ENCODE measurements around the gene MCM10. TPM values are rescaled to one million over a fixed set of nuclear protein-coding genes. Genes with fewer than 3 reads are reported as not detected.
"Not testable (repeated sequence)": the region's sequence is repeated elsewhere in the genome, so short reads cannot be mapped to it uniquely, and the experiment has no call there.

MCM10 gene
- total RNA-seq, 4 donors from 2014 or later: 0.36 to 1.7 (median 1.2) TPM

DNA sequence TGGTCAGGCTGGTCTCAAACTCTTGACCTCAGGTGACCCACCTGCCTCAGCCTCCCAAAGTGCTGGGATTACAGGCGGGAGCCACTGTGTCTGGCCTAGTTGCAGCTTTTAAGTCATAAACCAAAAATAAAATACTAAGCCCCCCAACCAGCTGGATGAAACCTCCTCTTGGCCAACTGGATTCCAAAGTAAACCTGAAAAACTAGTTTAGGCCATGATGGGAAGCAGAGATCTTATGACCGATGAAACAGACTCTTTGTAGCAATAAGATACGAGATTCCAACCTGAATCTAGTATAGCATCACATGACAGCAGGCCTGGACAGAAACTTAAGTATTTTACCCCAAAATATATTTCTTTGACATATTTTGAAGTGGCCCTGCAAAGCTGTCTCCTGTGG is 9.1 kb upstream of the MCM10 start:
- WGBS: 66% methylated on average over 3 of the region's 3 CpGs
- Histone ChIP-seq H3K4me1 (no peaks in the 10 kb centered on the region), H3K4me3 (no peak overlapping the region), H3K9me3 (no peaks in the 10 kb centered on the region), H3K27ac (no peak overlapping the region), H3K27me3 (no peaks in the 10 kb centered on the region), H3K36me3 (no peaks in the 10 kb centered on the region)
- TF ChIP-seq EP300 (IDR thresholded peaks at IDR 0.05): no peak
- no peak for TF ChIP-seq POLR2A (IDR thresholded peaks at IDR 0.05)
- no peak for TF ChIP-seq POLR2AphosphoS5 (IDR thresholded peaks at IDR 0.05)
- TF ChIP-seq, protein P1, sequence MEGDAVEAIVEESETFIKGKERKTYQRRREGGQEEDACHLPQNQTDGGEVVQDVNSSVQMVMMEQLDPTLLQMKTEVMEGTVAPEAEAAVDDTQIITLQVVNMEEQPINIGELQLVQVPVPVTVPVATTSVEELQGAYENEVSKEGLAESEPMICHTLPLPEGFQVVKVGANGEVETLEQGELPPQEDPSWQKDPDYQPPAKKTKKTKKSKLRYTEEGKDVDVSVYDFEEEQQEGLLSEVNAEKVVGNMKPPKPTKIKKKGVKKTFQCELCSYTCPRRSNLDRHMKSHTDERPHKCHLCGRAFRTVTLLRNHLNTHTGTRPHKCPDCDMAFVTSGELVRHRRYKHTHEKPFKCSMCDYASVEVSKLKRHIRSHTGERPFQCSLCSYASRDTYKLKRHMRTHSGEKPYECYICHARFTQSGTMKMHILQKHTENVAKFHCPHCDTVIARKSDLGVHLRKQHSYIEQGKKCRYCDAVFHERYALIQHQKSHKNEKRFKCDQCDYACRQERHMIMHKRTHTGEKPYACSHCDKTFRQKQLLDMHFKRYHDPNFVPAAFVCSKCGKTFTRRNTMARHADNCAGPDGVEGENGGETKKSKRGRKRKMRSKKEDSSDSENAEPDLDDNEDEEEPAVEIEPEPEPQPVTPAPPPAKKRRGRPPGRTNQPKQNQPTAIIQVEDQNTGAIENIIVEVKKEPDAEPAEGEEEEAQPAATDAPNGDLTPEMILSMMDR (IDR thresholded peaks at IDR 0.05): no peak
- DNase-seq (ENCODE audit: low spot score in 2 of 2): no peak

DNA sequence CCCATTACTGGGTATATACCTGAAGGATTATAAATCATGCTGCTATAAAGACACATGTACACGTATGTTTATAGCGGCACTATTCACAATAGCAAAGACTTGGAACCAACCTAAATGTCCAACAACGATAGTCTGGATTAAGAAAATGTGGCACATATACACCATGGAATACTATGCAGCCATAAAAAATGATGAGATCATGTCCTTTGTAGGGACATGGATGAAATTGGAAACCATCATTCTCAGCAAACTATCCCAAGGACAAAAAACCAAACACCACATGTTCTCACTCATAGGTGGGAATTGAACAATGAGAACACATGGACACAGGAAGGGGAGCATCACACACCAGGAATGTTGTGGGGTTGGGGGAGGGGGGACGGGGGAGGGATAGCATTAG is 5.5 kb upstream of the MCM10 start:
- H3K27ac ChIP-seq; H3K9me3 ChIP-seq; H3K4me3 ChIP-seq; DNase-seq (ENCODE audit: low spot score in 2 of 2); H3K27me3 ChIP-seq; H3K4me1 ChIP-seq; H3K36me3 ChIP-seq: not testable (repeated sequence)
- 97% methylated on average over 4 of the region's 4 CpGs for WGBS

DNA sequence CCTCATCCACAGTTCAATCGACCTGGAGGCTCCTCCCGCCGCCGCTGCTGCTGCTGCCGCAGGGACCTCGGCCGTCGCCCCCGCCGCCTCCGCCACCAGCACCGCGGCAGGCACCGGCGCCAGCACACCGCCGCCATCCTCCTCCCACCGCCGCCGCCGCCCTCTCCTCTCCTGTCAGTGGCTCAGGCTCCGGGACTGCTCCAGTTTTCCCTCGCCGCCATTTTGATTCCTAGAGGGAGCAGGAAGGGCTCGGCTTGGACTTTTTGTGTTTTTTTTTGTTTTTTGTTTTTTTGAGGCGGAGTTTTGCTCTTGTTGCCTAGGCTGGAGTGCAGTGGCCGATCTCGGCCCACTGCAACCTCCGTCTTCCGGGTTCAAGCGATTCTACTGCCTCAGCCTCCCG is 3.0 kb upstream of the MCM10 start:
- H3K27ac ChIP-seq: no peak overlapping the region
- TF ChIP-seq POLR2A (IDR thresholded peaks at IDR 0.05) (no peak), EP300 (IDR thresholded peaks at IDR 0.05) (no peak), POLR2AphosphoS5 (IDR thresholded peaks at IDR 0.05) (no peak)
- TF ChIP-seq, protein P1 (IDR thresholded peaks at IDR 0.05): no peak

DNA sequence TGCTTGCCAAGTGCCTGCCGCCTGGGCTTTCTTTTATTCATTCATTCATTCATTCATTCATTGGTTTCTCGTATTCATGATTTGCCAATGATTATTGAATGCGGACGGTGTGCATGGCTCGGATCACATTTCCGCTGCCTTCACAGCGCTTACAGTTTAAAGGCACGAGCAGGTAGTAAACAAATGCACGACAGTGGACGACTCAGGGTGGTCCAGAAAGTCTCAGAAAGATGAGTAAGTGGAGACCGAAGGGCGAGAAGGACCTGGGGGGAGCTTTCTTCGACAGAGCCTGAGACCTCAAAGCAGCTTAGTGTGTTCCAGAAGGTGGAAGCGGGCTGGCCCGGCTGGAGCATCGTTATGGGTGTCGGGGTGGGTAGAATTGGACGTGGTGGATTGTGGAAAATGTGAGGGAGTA is 506 bp downstream of the MCM10 start:
- Histone ChIP-seq H3K27me3 (no peaks in the 10 kb centered on the region), H3K4me3 (peak overlapping the region; percentile 54), H3K36me3 (no peaks in the 10 kb centered on the region), H3K9me3 (no peaks in the 10 kb centered on the region), H3K27ac (no peak overlapping the region), H3K4me1 (peaks cover 15% of the 10 kb centered on the region)
- TF ChIP-seq POLR2AphosphoS5 (IDR thresholded peaks at IDR 0.05): no peak
- TF ChIP-seq POLR2A (IDR thresholded peaks at IDR 0.05): no peak
- no peak for TF ChIP-seq EP300 (IDR thresholded peaks at IDR 0.05)
- TF ChIP-seq, protein P1 (IDR thresholded peaks at IDR 0.05): no peak
- DNase-seq (ENCODE audit: low spot score in 2 of 2): no peak
- 4% methylated on average over 18 of the region's 18 CpGs for WGBS

More for the DNA sequence above, 3.0 kb upstream of the MCM10 start:
- Histone ChIP-seq H3K9me3 (no peaks in the 10 kb centered on the region), H3K27me3 (no peaks in the 10 kb centered on the region), H3K36me3 (no peaks in the 10 kb centered on the region), H3K4me1 (peaks cover 15% of the 10 kb centered on the region), H3K4me3 (peak overlapping the region; percentile 33)
- DNase-seq (ENCODE audit: low spot score in 2 of 2): no peak
- 60% methylated on average over 25 of the region's 32 CpGs for WGBS

DNA sequence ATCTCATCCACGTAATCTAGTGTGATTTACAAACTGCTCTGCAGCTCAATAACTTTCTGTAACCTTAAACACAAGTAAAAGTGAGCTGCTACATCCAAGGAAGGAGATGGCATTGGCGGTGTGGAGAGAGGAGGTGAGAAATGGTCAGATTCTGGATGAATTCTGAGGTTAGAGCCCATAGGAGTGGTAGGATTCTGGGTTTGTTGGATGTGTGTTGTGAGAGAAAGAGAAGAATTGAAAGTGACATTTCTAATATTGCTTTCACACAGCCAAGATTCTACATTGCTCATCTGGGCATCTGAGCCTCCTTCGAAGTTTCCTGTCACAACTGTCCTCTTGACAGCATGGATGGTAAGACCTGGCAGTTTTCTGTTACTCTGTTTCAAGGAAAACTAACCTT is 2.5 kb downstream of the MCM10 start:
- no peak for TF ChIP-seq POLR2AphosphoS5 (IDR thresholded peaks at IDR 0.05)
- TF ChIP-seq, protein P1 (IDR thresholded peaks at IDR 0.05): no peak
- TF ChIP-seq EP300 (IDR thresholded peaks at IDR 0.05): no peak
- TF ChIP-seq POLR2A (IDR thresholded peaks at IDR 0.05): no peak
- WGBS: 92% methylated on average over 3 of the region's 3 CpGs
- Histone ChIP-seq H3K27ac (no peak overlapping the region), H3K4me1 (peaks cover 15% of the 10 kb centered on the region), H3K27me3 (no peaks in the 10 kb centered on the region), H3K4me3 (no peak overlapping the region), H3K9me3 (no peaks in the 10 kb centered on the region), H3K36me3 (no peaks in the 10 kb centered on the region)
- DNase-seq (ENCODE audit: low spot score in 2 of 2): no peak

DNA sequence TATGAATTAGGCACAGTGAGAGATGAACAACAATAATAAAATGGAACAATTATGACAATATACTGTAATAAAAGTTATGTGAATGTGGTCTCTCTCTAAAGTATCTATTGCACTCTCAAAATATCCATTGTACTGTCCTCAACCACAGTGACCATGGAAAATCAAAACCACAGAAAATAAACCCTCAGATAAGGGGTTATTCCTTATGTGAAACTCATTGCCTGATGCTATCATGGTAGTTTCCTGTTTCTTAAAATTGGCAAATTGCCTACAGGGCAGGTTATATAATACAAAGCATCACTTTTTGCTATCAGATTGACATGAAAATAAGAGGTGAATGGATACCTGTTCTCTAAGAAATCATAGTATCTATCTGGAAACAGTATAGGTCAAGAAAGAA is 3.8 kb downstream of the MCM10 start:
- Histone ChIP-seq H3K27me3 (no peaks in the 10 kb centered on the region), H3K4me1 (peaks cover 15% of the 10 kb centered on the region), H3K4me3 (no peak overlapping the region), H3K27ac (no peak overlapping the region), H3K36me3 (no peaks in the 10 kb centered on the region), H3K9me3 (no peaks in the 10 kb centered on the region)
- no peak for TF ChIP-seq POLR2AphosphoS5 (IDR thresholded peaks at IDR 0.05)
- TF ChIP-seq EP300 (IDR thresholded peaks at IDR 0.05): no peak
- TF ChIP-seq POLR2A (IDR thresholded peaks at IDR 0.05): no peak
- TF ChIP-seq, protein P1 (IDR thresholded peaks at IDR 0.05): no peak
- no peak for DNase-seq (ENCODE audit: low spot score in 2 of 2)
